Measurements from ENCODE around the gene KREMEN2. TPM values are rescaled to one million over a fixed set of nuclear protein-coding genes. Genes with fewer than 3 reads are reported as not detected.
A peak's percentile ranks its signal among the peaks of the same experiment; 100 is the strongest.

KREMEN2 gene
- 8.4 and 16.2 TPM in 2 replicates for total RNA-seq (2021)
- percentile 35 among the genes with signal in this experiment for Bru-seq, nascent RNA
- percentile 39 among the genes with signal in this experiment for BruChase-seq, experiment 1, labeled RNA remaining after a 2-hour chase
- percentile 55 among the genes with signal in this experiment for BruChase-seq, experiment 2, labeled RNA remaining after a 6-hour chase
- long read RNA-seq, transcript KREMEN2-202 (8 exons, 1,882 nt) = minor isoform, 5 of 22 reads
- long read RNA-seq, transcript KREMEN2-201 (9 exons, 2,326 nt) = major isoform, 7 of 22 reads
- long read RNA-seq, partial matches to known transcripts = 0 of 22 reads
- long read RNA-seq, other reads (novel, unspliced or antisense) = 7 of 22 reads

GRCh38 chr16:2963723-2964474 lies at the start of gene KREMEN2:
TSS of gene KREMEN2 (plus strand) at chr16:2964275. CDS start at chr16:2964521, 246 bp downstream.
- intact Hi-C loops (cut with micrococcal nuclease; ENCODE audit: unreplicated experiment) = loop anchor here (2.0 to 10.0 kb wide), 3 partner anchors 19 to 79 kb away; partner anchors contain the start of gene FLYWCH2
- TF ChIP-seq CTCF (conservative IDR thresholded peaks at IDR 0.05) (no peak), EZH2 (IDR thresholded peaks at IDR 0.05; ENCODE audit: low read depth) (no peak)
- DNase-seq = peak; percentile 70 to 91
- H4K20me1 ChIP-seq (ENCODE audit: insufficient read depth) = no peaks in the 10 kb centered on the region
- H3K4me2 ChIP-seq = peak within 1 kb of the TSS; percentile 86
- no peaks in the 10 kb centered on the region for H3K9me2 ChIP-seq (ENCODE audit: insufficient read depth)
- H3F3A ChIP-seq (ENCODE audit: insufficient read depth, low read depth) = peaks cover 32% of the 10 kb centered on the region; the same call in 1 of the 2 replicates
- ChIA-PET POLR2A (ENCODE audit: unreplicated experiment) (interaction anchor here (0.5 to 0.7 kb wide), 4 partner anchors 12 to 207 kb away, joined by 3 to 36 read pairs (median 6); no protein-coding TSS in a partner anchor), CTCF (interaction anchor here (0.6 to 0.8 kb wide), 3 partner anchors 40 to 133 kb away, joined by 3 to 4 read pairs (median 4); no protein-coding TSS in a partner anchor)
- no peak within 1 kb of the TSS for H3K27ac ChIP-seq
- peak within 1 kb of the TSS; percentile 79 for H2AFZ ChIP-seq
- no peaks in the 10 kb centered on the region for H3K79me2 ChIP-seq (ENCODE audit: low read depth)
- no peaks in the 10 kb centered on the region for H3K36me3 ChIP-seq (ENCODE audit: low read depth)
- peak within 1 kb of the TSS; percentile 91 for H3K4me3 ChIP-seq
- H3K9me3 ChIP-seq (ENCODE audit: insufficient read depth, low read depth) = no peaks in the 10 kb centered on the region
- peaks cover 5% of the 10 kb centered on the region; the same call in 1 of the 2 replicates for H3K4me1 ChIP-seq (replicated peaks; ENCODE audit: insufficient read depth)
- no peaks in the 10 kb centered on the region for H3K27me3 ChIP-seq (ENCODE audit: insufficient read depth, low read depth)
- no TSS peak for BruUV-seq (replicated peaks)

GRCh38 chr16:2915196-2915929 lies 48.7 kb upstream of the KREMEN2 start:
- Histone ChIP-seq H2AFZ (peak overlapping the region; percentile 4; the same call in 1 of the 2 replicates), H3K9me3 (ENCODE audit: insufficient read depth, low read depth) (no peaks in the 10 kb centered on the region), H3F3A (ENCODE audit: insufficient read depth, low read depth) (peaks cover 41% of the 10 kb centered on the region), H3K27me3 (ENCODE audit: insufficient read depth, low read depth) (no peaks in the 10 kb centered on the region), H3K36me3 (ENCODE audit: low read depth) (0 out of 2 replicates have a peak, but pooled peaks cover 8% of the 10 kb centered on the region), H4K20me1 (ENCODE audit: insufficient read depth) (no peaks in the 10 kb centered on the region; the same call in 1 of the 2 replicates), H3K27ac (peak overlapping the region; percentile 82), H3K9me2 (ENCODE audit: insufficient read depth) (no peaks in the 10 kb centered on the region), H3K79me2 (ENCODE audit: low read depth) (peaks cover 8% of the 10 kb centered on the region), H3K4me3 (no peak overlapping the region), H3K4me2 (peak overlapping the region; percentile 20; the same call in 1 of the 2 replicates), H3K4me1 (replicated peaks; ENCODE audit: insufficient read depth) (peaks cover 33% of the 10 kb centered on the region)
- CTCF ChIA-PET = interaction anchor here (0.8 kb wide), 1 partner anchor 11 kb away, joined by 3 read pairs; no protein-coding TSS in a partner anchor
- no peak for TF ChIP-seq CTCF (conservative IDR thresholded peaks at IDR 0.05)
- TF ChIP-seq EZH2 (IDR thresholded peaks at IDR 0.05; ENCODE audit: low read depth) = no peak
- POLR2A ChIA-PET (ENCODE audit: unreplicated experiment) = interaction anchor here (0.8 kb wide), 1 partner anchor 33 kb away, joined by 7 read pairs; the partner anchor contains the start of gene FLYWCH2
- no peak for DNase-seq
- intact Hi-C loops (cut with micrococcal nuclease; ENCODE audit: unreplicated experiment) = no loop called here
- BruUV-seq (replicated peaks) = no TSS peak

All from PC-9 (cell line).